Panc1 (cell line): ENCODE measurements around the gene SPATA31E1.

Source experiments
- CTCF ChIP-seq: fragments of 450-650 bp; IDR thresholded peaks from 2 replicates; pipeline ENCODE4 v1.5.1; 2017; ENCODE audit warnings: mild to moderate bottlenecking
- POLR2AphosphoS5 ChIP-seq: IDR thresholded peaks from 2 replicates; pipeline ENCODE4 v1.6.1; 2012; ENCODE audit warnings: mild to moderate bottlenecking, low read depth, low read length, moderate library complexity
- REST ChIP-seq, 2 experiments: IDR thresholded peaks; 2 replicates each; pipeline ENCODE4 v1.6.1; 2011 to 2012; ENCODE audit warnings: low read depth in 2 of 2, control low read depth in 1 of 2, low read length in 1 of 2, mild to moderate bottlenecking in 1 of 2, moderate library complexity in 1 of 2; ENCODE audit not compliant: insufficient read depth in 1 of 2

GRCh38 chr9:87880683-87881082, 2.0 kb upstream of the SPATA31E1 start:
- TF ChIP-seq CTCF (no peak), POLR2AphosphoS5 (no peak), REST (IDR thresholded peaks at IDR 0.05; ENCODE audit: insufficient read depth in 1 of 2, low read depth in 2 of 2, low read length in 1 of 2) (no peak)
